NCI-H82 treated with DMSO at 0.1 percent for 48 hours (cell line): ENCODE measurements around the gene KIF25.
"Not testable (repeated sequence)": the region's sequence is repeated elsewhere in the genome, so short reads cannot be mapped to it uniquely, and the experiment has no call there.

Experiments
- DNase-seq: peaks from one replicate; lab custom pipeline; 2025; ENCODE audit not compliant: unreplicated experiment; lab: John Stamatoyannopoulos, UW

KIF25 gene

DNA sequence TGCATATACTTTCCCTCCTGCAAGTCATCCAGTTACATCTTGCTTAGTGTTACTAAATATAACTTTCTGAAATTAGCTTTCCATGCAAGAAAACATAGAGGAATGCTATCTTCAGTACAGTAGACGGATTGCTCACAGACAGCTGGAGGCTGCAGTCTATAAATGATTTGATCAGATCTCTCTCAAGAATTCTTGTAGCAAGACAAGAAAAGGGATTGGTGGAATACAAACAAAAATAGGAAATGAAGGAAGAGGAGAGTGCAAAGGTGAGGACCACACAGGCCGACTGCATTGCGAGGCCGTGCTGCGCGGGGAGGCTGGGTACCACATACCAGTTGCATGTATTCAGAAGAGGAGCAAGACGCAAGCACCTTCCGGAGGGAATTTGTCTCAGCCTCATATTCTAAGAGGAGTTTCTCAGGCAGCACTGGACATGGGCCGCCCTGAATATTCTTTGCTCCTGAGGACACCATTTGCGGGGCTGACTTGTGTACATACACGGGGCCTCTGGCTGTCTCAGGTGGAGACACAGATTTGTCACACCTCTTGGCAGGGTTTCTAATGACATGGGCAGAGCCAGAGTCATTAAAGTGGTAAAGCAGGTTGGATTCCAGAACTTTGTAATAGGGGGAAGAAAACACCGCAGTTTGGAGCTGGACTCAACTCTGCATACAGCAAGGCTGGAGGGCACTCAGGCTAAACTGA is 22.7 kb upstream of the KIF25 start:
- no peak for DNase-seq

DNA sequence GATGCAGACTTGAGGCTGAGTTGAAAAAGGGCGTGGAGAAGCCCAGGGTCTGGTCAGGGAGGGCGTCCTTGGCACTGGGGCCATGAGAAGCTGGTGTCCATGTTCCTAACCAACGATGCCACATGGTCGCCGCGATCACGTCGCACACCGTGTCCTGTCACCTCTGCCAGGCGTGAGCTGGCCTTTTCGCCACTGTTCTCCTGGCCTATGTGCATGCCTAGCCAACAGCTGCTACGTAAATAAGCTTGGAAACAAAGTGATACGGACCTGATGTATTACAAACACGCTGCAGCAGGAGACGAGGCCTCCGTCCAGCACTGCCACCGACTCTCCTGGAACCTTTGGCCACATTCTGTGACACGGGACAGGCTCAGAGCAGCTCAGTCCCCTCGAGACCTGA is 22.0 kb upstream of the KIF25 start:
- DNase-seq: no peak

DNA sequence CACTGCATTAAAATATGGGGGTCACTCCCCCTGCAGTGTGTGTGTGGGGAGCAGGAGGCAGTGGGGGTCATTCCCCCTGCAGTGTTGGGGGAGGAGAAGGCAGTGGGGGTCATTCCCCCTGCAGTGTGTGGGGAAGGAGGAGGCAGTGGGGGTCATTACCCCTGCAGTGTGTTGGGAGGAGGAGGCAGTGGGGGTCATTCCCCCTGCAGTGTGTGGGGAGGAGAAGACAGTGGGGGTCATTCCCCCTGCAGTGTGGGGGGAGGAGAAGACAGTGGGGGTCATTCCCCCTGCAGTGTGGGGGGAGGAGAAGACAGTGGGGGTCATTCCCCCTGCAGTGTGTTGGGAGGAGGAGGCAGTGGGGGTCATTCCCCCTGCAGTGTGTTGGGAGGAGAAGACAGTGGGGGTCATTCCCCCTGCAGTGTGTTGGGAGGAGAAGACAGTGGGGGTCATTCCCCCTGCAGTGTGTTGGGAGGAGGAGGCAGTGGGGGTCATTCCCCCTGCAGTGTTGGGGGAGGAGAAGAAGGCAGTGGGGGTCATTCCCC is 21.3 kb upstream of the KIF25 start:
- not testable (repeated sequence) for DNase-seq

DNA sequence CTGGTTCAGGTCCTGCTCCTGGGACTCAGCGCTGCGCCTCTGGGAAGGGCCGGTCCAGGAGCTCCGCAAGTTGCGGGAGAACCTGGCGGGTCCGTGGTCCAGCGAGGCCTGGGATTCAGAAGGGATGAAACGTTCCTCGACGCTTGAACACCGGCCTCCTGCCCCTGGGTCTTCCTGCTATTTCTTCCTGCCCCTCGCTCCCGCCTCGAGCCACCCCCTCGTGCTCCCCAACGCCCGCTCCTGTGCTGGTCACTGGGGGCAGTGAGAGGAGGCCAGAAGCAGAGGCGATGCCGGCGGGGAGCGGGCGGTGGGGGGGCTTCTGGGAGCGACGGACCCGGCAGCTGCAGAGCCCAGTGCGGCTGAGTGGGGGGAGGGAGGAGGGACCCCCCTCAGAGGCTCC is 20.8 kb upstream of the KIF25 start:
- no peak for DNase-seq

DNA sequence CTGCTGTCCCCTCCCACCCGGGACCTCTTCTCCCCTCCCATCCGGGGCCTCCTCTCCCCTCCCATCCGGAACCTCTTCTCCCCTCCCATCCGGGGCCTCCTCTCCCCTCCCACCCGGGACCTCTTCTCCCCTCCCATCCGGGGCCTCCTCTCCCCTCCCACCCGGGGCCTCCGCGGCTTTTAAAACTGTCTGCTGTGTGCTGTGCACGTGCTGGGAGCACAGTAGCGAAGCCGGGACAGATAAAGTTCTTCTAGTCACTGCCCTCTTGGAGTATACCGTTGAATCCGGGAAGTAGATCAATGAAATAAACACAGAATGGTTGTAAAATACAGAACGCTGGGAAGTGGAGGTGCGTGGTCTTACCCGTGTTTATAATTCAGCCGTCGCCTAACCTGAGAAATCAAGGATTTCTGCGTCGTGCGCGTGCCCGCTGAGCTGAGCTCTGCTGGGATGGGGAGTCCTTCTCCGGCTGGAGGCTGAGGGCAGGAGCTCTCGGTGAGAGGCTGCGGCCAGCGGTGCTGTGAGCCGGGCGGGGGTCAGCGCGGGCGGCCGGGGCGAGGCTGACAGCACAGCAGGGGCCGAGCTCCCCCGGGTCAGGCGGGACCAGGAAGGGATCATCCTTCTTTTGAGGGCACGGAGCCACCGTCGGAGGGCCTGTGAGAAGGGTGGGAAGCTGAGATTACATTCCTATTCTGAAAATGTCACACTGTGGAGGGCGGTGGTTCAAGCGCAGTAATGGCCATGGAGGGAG is 19.6 kb upstream of the KIF25 start:
- no peak for DNase-seq

DNA sequence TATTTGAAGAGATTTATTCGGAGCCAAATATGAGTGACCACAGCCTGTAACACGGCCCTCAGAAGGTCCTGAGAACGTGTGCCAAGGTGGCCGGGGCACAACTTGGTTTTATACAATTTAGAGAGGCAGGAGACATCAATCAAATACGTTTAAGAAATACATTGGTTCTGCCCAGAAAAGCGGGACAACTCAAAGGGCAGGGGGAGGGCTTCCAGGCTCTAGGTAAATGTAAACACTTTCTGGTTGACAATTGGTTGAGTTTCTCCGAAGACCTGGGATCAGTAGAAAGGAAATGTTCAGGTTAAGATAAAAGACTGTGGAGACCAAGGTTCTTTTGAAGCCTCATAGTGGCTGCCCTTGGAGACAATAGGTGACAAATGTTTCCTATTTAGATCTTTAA is 18.9 kb upstream of the KIF25 start:
- no peak for DNase-seq

DNA sequence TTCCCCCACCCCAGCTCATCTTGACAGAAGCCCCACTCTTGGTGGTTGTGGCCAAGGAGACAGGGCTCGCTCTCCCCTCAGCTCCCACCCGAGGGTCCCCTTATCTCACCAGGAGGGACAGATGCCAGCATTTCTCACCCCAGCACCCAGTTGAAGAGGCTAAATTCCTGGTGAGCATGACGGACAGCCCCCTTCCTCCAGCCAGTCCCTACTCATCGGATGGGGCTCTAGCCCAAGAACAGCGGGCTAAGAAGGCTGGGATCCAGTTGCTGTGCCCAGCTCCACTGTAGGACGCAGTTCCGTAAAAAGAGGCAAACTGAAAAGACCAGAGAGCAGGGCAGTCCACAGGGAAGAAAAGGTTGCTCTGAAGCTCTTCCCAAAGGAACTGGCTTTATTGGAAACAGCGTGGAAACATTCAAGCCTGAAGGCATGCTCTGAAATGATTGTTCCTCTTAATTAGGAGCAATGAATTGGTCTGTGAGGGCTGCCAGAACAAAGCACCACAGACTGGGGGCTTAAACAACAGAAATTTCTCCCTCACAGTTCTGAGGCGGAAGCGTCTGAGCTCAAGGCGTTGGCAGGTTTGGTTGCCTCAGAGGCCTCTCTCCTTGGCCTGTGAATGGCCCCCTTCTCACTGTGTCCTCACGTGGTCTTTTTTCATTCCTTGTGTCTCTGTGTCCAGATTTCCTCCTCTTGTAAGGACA is 17.9 kb upstream of the KIF25 start:
- no peak for DNase-seq

DNA sequence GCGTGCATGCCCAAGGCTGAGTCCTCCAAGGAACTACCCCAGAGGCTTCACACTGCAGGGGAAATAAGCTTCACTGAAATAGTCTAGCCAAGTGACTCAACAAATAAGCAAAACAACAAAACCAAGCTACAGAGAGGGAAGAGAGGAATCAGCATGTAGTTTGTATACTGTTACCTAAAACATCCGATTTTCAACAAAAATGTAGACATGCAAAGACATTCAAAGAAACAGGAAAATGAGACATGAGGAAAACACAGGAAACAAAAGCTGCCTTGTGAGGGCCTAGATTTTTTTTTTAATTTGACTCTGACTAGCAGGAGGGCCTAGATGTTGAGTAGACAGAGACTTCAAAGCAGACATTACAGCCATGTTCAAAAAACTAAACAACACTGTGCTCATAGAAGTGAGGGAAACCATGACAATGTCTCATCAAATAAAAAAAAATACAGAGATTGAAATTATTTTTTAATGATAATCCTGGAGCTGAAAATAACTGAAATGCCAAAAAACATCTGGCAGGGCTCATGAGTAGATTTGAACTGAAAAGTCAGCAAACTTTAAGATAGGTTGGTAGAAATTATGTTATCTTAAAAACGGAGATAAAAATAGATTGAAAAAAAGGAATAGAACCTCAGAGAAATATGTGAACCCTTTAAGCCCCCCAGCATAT is 16.4 kb upstream of the KIF25 start:
- no peak for DNase-seq

DNA sequence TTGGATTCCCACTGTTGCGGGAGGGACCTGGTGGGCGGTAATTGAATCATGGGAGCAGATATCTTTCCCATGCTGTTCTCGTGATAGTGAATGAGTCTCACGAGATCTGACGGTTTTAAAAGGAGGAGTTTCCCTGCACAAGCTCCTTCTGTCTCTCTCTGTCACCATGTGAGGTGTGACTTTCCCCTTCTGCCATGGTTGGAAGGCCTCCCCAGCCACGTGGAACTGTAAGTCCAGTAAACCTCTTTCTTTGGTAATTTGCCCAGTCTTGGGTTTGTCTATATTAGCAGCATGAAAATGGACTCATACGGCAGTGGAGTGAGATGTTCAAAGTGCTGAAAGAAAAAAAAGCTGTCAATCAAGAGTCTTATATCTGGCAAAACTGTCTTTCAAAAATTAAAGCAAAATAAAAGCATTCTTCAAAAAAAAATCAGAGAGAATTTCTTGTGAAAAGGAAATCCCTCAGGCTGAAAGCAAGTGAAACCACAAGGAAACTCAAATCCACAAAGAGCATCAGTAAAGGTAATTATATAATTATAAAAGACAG is 15.5 kb upstream of the KIF25 start:
- no peak for DNase-seq

DNA sequence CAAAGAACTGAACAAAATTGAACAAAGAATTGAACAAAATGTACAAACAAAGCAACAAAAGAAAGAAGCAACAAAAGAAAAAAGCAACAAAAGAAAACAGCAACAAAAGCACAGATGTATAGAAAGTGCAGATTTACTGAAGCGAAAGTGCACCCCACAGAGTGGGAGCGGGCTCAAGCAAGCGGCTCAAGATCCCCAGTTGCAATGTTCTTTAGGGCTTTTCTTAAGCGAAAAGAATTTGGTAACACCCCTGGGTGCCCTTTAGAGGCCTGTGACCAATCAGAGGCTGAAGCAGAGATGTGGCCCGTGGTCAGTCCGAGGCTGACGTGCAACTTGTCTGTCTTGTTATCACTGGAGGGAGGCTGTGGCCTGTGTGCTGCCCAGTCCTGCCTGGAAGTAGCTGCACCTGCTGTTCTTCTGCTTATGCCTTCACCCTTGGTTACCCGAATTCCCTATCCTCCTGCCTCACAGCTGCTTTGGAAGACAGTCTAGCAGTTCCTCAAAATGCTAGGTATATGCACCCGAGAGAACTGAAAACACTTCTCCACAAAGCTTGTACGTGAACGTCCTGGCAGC is 13.2 kb upstream of the KIF25 start:
- DNase-seq: no peak

DNA sequence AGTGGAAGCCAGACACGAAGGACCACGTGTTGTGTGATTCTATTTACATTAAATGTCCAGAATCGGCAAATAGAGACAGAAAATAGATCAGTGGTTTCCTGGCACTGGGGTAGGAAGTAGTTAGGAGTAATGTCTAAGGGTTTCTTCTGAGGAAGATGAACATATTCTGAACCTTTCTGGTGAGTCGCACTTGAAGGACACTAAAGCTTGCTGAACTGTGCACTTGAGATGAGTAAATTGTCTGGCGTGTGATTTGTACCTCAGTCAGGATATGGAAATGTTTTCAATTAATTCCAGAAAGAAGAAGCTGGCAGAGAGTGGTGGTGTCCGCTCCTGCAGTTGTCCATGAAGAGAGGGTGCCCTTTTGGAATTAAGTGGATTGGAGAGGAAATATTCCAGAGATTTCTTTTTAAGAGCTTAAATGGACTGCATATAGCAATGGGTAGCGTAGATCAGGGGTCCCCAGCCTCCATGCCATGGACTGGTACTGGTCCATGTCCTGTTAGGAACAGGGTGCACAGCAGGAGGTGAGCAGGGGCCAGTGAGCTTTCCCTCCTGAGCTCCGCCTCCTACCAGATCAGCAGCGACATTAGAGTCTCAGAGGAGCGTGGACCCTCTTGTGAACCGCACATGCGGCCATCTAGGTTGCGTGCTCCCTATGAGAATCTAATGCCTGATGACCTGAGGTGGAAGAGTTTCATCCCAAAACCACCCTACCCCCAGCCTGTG is 12.4 kb upstream of the KIF25 start:
- no peak for DNase-seq

DNA sequence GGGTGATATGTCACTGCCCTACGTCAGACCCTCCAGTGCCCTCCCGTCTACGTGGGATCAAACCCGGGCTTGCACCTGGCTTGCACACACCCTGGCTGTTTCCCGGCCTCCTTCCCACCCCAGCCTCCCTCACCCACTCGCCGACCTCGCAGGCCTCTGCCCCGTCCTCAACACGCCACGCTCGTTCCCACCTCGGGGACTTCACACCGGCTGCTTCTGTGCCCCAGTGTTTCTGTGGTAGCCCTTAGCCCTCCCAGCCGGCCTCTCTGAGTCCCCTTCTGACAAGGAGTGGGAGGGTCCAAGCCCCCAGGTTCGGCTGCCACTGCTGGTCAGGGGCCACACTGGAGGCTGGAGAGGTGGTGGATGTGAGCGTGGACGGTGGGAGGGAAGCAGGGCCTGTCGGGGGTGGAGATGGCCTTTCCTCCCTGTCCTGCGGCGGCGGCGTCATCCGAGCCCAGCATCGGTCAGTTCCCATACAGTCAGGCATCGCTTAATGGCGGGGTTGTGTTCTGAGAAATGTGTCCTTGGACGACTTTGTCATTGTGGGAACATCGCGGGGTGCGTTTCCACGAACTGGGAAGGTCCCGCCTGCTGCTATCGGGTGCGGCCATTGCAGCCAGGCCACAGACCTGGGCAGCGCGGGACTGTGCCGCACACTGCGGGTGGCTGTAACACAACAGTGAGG is 11.4 kb upstream of the KIF25 start:
- DNase-seq: no peak

DNA sequence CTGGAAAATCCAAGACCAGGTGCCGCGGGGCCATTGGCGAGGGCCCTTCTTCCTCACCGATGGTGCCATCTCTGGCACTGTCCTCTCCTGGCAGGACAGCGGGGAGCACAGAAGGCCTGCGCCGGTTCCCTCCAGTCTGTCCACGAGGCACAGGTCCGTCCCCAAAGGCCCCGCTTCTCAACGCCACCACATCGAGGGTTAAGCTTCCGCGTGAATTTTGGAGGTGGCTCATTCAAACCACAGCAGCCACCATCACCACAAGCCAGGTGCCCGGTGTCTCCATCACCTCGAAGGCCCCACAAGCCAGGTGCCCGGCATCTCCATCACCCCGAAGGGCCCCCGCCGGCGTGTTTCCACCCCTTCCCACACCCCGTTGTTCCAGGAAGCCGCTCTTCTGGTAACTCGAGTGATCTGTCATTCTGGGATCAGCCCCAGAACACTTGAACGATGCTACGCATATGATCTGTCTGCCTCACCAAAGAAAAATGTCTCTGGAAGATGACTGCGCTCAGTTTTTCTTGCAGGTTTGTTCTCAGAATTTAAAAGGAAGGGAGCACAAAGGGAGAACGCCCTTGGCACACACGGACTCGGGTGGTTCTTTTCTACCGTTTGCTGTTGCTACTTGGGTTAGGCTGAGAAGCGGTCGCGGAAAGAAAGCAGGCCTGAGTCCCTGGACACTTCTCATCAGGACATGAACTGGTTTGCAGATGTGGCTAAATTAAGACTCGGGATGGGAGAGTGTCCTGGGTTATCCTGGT is 9.9 kb upstream of the KIF25 start:
- no peak for DNase-seq

DNA sequence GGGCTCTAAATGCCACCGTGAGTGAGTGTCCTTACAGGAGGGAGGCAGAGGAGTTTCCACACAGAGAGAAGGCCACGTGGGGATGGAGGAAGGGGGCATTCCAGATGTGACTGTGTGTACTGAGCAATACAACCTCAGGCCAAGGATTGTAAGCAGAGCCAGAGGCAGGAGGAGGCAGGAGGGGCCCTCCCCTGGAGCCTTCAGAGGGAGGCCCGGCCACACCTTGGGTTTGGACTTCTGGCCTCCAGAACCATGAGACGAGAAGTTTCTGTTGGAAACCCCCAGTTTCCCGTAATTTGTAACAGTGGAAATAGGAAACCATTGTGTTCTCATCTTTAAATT is 9.3 kb upstream of the KIF25 start:
- no peak for DNase-seq

DNA sequence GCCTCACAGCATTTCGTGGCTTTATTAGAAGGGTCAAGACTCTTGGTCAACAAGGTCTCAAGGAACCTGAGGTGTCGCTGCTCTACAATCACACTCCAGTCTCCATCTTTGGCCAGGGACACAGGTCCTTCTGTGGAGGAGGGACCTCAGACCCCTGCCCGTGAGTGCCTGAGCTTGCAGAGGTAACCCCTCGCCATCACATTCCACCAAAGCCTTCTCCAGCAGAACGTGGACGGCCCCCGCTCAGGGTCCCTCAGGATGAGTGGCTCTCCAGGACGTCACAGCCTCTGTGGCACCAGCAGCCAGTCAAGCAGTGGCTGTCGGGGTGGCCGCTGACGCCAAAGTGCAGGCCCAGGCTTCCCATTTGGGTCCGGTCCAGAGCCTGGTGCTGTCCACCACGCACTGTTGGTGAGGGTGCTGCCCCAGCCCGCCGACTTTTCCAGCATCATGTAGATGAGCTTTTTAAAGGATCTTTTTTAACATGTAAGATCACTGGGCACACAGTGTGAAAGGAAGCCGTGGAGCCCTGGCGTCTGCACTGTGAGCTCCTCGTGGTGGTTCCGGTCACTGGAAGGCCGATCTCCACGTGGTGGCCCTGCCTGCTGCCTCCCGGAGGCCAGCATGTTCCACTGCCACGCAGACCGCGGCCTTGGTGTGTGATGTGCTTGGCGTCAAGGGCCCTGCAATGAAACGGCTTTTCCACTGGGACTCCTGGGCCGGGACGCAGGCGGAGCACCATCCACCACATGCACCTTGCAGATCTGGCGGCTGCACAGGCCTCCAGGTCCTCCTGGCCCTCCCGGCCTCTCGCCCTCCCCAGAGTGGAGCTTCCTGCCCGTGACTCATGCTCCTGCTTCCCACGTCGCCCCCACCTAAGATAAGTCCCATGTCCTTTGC is 8.3 kb upstream of the KIF25 start:
- DNase-seq: no peak

DNA sequence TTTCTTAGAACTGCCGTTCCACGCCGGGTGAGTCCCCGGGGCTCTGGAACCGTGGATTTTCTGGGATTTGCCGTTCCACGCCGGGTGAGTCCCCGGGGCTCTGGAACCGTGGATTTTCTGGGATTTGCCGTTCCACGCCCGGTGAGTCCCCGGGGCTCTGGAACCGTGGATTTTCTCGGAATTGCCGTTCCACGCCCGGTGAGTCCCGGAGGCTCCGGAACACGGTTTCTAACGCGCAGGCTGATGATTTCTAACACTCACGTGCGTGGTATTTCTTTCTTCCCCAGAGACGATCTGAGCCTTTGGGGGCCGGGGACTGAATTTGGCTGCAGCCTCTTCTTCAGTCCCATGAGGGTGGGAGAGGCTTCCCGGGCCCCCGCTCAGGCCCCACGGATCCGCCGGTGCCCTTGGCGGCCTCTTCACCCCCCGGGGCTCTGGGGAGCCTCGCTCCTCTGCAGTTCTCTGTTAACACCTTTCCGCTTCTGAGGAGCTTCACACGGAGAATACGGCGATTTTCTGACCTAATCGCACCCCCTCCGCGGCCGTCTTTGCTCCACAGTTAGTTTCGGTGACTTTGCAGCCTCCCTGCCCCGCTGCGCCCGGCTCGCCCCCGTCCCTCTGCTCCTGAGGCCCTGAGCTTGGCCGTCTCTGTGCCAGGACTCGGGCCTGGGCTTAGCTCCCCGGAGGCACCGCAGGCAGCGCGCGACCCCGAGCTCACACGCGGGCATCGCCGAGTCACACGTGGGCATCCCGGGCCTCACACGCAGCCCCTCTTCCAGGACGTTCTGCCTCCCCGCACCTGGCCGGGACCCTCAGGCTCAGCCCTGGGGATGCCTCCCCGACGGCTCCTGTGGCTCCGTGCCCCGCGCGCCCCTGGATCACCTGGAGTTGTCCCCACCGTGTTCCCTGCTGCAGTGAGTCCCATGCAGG is 7.2 kb upstream of the KIF25 start:
- DNase-seq: no peak

DNA sequence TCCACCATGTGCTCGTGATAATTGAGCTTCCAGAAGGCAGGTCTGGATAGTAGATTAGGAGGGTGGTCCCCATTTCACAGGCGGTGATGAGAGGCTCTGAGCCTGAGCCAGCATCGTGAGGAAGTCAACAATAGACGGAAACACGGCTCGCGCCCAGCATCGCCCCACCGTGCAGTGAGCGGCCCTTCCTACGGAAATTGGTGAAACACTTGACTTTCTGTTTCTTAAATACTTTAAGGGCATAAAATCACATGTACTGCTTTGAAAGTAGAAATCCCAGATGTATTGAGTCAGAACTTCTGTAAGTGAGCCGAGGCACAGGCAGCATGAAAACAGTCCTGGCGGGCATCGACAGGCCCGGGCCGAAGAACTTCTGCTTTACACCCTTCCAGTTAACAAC is 4.3 kb upstream of the KIF25 start:
- no peak for DNase-seq
